Medulla oblongata (tissue), 1 donor: ENCODE measurements around the gene FBXO31.

Source experiments
- DNase-seq: peaks from one replicate; pipeline ENCODE4 v3.0.0-alpha.2; 2015; ENCODE audit errors: extremely low spot score

FBXO31 gene

GRCh38 chr16:87309620-87310525, 73.7 kb downstream of the FBXO31 start:
- no peak for DNase-seq

GRCh38 chr16:87308826-87309225, 74.8 kb downstream of the FBXO31 start:
- no peak for DNase-seq

DNA sequence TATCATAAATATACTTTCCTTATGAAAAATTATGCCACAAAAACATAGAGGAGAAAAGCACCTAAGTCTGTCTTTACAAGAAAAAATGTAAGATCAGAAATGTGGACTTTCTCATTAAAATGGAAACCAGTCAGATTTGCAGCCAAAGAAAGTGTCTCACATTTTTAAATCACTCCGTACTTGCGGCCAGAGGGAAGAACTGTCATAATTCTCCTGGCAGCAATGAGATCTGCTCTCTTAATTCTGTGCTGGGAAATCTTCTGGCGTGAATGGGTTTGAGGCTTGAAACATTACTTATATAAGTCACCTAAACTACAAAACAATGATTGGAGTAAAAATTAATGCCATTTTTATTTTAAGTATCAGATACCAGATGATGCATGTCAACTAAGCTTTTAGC, 77.1 kb downstream of the FBXO31 start:
- DNase-seq = no peak

DNA sequence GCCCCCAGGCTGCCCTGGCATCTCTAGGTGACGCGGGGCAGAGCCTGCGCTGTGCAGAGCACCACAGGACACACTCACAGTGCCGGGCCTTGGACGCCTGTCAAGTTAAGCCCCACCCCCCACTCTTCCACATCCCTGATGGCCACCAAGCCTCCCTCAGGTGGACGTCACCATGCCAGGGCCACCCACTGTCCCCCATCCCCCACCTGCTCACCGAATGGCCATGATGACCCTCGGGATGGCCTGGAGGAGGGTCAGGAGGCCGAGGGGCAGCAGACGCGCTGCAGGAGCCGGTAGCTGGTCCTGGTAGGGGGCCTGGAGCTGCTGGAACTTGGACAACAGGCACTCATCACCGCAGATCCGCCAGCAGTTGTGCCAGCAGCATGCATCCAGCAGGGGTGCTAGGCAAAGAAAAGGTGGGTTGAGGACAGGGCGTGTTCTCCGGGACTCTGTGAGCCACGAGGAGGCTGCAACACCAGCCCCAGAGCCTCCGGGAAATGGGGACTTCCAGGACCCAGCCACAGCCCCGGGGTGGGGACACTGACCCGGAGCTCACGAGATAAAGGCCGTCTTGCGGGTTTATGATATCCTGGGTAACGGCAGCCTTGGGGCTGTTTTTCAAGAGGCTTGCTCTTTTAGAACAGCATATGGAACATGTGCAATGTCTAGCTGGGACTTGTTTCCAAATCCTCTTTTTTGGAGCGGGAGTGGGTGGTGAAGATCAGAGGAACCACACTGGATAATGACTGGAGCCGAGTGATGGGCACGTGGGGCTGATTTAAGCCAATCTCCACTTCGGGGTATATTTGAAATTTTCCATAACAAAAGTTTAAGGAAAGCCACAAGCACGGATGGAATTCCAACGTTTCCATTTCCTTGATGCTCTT, 77.8 kb downstream of the FBXO31 start:
- no peak for DNase-seq

DNA sequence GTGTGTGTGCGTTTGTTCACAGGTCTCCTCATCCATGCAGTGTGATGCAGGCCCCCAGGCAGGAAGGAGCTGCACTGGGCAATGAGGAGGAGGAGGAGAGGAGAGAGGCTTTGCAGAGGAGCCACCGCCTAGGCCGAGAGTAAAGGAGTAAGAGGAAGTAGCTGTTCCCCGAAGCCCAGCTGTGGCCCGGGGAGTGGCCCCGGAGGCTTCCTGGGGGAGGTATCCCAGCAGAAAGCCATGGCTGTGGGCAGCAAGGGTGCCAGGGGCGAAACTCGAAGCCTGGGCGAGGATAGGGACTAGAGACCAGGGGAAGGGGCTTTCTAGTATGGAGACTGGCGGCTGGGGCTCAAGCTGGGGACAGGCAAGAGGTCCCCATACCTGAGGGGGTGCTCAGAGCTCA, 78.6 kb downstream of the FBXO31 start:
- no peak for DNase-seq

- no peak for DNase-seq
These were observed 79.5 kb downstream of the FBXO31 start for GRCh38 chr16:87303962-87304521.

- DNase-seq = no peak
These were observed 80.1 kb downstream of the FBXO31 start for GRCh38 chr16:87303431-87303930.

DNA sequence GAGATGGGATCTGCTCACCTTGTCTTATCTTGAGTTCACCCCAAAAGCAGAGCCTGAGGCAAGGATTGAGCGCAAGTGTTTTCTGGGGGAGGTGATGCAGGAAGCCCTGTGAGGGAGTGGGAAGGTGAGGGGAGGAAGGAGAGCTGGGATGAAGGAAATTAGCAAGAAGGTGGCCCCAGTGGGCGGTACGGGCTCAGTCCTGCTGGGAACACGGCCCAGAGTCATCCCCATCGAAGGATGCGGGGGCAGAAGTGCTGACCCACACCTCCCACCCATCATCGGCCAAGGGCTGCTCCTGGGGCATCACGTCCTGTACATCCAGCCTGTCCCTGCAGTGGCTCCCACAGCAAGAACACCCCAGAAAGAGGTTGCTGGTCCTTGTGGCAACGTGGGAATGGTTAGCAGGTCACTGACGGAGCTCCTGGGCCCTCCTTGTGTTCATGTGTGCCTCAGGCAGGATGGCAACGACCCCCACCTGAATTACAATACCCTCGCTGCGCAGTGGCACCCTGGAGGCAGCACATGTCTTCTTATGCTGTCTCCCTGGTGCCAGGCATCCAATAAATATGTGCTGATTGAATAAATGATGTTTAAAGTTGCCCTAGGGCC, 84.6 kb downstream of the FBXO31 start:
- DNase-seq = no peak

DNA sequence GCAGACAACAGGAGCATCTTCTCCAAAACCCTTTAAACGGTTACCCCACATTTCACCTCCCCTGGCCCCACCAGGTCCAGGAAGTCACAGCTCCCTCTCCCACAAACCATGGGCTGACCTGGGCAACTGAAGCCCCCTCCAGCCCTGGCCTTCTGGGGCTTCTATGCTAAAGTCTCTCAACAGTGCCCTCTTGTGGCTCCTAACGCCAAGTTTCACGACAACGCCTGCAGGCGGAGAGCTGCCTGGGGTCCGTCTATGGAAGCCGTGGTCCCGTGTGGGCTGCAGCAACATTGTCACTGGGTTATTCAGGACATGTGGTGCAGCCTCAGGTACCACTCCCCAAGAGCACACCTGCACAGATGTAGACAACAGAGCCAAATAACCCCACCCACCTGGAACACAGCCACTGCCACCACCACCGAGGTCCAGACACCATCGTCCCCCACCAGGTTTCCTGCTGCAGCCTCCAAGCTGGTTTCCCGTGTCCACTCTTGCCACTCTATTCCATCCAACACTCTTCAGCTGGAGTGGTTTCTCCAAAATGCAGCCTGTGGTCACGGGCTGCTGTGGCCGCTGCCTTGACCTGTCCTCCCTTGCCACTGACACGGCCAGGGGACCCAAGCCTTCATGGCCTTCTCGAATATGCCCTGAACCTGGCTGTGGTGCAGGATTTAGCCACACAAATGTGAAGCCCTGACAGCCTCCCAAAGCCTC, 85.5 kb downstream of the FBXO31 start:
- DNase-seq = peak; percentile 32

GRCh38 chr16:87297407-87297806, 86.2 kb downstream of the FBXO31 start:
- no peak for DNase-seq

- DNase-seq = no peak
These were observed 87.7 kb downstream of the FBXO31 start for GRCh38 chr16:87295661-87296531.

DNA sequence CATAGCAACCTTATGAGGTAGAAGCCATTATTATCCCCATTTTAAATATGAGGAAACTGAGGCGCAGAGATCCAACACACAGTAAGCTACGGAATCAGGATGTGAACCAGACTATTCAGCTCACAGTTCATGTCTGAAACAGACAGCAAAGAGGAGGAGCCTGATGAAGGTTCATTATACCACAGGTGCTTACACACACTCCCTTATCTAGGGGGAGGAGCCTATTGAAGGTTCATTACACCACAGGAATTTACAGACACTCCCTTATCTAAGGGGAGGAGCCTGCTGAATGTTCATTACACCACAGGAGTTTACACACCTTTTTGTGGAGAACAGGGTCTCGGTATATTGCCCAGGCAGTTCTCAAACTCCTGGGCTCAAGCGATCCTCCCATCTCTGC, 88.3 kb downstream of the FBXO31 start:
- DNase-seq = no peak

- DNase-seq = no peak
These were observed 89.6 kb downstream of the FBXO31 start for GRCh38 chr16:87293990-87294389.

- no peak for DNase-seq
These were observed 91.6 kb downstream of the FBXO31 start for GRCh38 chr16:87291944-87292343.

DNA sequence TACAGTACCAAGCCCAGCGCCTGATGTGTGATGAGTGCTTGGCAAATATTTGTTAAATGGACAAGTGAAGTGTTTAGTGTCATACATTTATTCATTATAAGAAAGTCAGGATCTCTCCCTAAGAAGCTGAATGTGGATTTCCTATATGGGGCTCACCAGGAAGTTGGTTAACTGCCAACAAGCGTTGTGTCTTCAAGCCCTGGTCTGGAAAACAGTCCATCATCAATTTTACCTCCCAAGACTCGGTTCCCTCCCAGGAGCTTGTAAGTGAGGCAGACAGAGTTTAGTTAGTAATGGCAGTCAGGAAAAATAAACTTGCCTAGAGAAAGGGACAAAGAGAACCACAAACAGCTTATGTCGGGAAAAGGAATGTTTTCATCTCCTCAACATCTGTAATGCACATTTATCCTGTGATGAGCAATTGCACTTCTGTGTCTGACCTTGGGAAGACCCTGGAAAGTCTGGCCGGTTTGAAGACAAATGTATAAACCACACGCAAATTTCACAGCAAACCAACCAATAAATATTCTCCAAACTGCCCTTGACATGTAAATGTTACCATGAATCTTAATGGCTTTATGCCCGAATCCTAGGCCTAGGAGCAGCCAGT, 94.7 kb downstream of the FBXO31 start:
- DNase-seq = no peak

DNA sequence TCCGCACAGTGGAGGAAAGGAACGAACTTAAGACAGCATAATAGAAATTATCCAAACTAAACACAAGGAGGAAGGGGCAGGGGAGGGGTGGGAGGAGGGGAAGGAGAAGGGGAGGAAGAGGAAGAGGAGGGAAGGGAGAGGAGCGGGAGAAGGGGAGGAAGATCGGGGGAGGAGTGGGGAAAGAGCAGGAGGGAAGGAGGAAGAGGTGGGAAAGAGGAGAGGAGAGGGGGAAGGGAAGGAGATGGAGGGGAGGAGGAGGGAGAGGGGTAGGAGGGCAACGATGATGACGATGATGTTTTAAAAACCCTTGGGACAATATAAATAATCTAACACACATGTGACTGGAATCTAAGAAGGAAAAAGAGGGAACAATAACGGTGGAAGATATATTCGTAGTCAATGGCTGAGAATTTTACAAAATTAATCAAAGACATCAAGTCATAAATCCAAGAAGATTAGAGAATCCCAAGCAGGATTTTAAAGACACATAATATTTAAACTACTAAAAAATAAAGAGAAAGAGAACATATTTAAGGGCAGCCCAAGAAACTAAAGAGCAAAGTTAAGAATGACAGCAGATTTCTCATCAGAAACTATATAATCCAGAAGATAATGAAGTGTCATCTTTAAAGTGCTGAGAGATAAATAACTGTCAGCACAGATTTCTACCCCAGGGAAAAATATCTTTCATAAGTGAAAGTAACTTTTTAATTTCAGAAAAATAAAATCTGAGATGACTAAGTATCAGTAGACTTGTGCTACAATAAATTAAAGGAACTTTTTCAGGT, 96.5 kb downstream of the FBXO31 start:
- DNase-seq = no peak

DNA sequence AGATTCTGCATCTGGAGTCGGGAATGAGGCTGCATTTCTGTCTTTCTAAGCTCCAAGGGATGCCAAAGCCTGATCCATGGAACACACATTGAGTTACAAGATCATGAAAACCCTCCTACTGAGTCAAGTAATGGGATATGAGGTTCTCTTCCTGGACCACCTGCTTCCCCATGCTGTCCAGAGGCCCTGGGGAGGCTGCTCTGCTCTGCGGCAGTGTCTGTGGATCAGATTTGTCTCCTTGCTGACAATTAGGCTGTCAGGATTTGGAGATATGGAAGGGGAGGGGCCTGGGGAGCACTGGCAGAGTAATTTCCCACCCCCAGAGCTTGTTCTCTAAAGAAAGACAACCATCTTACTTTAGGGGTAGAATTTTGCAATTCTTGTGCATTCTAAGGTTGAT, 99.4 kb downstream of the FBXO31 start:
- no peak for DNase-seq

DNA sequence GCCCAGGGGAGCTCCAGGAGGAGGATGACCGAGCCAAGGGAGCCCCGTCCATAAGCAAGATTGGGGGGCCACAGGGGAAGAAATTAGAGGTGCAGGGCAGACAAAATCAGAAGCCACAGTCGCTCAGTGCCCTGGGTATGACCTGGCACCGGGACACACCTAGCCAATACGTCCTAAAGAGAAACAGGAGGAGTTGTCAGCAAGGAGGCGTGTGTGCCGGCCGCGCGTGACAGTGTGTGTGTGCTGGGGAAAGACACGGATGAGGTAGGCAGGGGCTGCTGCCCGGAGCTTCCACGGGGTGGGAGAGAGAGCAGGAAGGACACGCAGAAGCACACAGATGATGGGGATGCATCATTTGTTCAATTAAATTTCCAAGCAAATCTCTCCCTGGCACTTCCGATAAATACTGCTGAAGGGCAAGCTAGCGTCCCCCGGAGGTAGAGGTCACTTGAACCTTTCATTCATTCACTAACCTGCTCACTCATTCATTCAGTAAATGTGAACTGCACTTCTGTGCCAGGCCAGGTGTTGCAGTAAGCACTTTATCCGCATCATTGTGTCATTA, 104.4 kb downstream of the FBXO31 start:
- DNase-seq = no peak
